Right renal cortex interstitium (tissue), 3 donors: Measurements from ENCODE around the gene TTC3. TPM values are rescaled to one million over a fixed set of nuclear protein-coding genes. Genes with fewer than 3 reads are reported as not detected.
"Not testable (repeated sequence)": the region's sequence is repeated elsewhere in the genome, so short reads cannot be mapped to it uniquely, and the experiment has no call there.

Experiments
- DNase-seq, 3 donors: peaks; one replicate each; pipeline ENCODE4 v3.0.0-alpha.2; 2013; ENCODE audit warnings: low read depth in 3 of 3, low spot score in 2 of 3
- polyA plus RNA-seq, 3 donors: library from polyadenylated mRNA; unstranded; fragments of 120-200 nt; gene quantifications; one replicate each; pipeline ENCODE4 v1.2.1, GENCODE V29; 2013; ENCODE audit not compliant: insufficient read length in 3 of 3

TTC3 gene
- 100 to 1,000 TPM; 158 to 201 (median 173) TPM for polyA plus RNA-seq

GRCh38 chr21:37072988-37073416 lies at the start of gene TTC3, which contains the start of gene PIGP:
Gene TTC3, plus strand, starts transcription at chr21:37073254. Its CDS starts 14,004 bp downstream, at chr21:37087258.
Gene PIGP, minus strand, starts transcription at chr21:37073071. Its CDS starts 556 bp downstream, at chr21:37072515.
- DNase-seq: peak; percentile 81 to 92 (median 91)

GRCh38 chr21:37026499-37026898 lies 46.6 kb upstream of the TTC3 start:
- DNase-seq: no peak

- no peak for DNase-seq
Measured at GRCh38 chr21:37028570-37028969, 44.5 kb upstream of the TTC3 start.

- no peak for DNase-seq
Measured at GRCh38 chr21:37030864-37031263, 42.2 kb upstream of the TTC3 start.

- no peak for DNase-seq
Measured at GRCh38 chr21:37032293-37032692, 40.8 kb upstream of the TTC3 start.

GRCh38 chr21:37032877-37033471 lies 40.1 kb upstream of the TTC3 start:
- no peak for DNase-seq

- not testable (repeated sequence) for DNase-seq
Measured at GRCh38 chr21:37034394-37034793, 38.7 kb upstream of the TTC3 start.

- no peak for DNase-seq
Measured at GRCh38 chr21:37036177-37036576, 36.9 kb upstream of the TTC3 start.

- no peak for DNase-seq
Measured at GRCh38 chr21:37039411-37040075, 33.5 kb upstream of the TTC3 start.

- DNase-seq: no peak
Measured at GRCh38 chr21:37040212-37040611, 32.8 kb upstream of the TTC3 start.

GRCh38 chr21:37041706-37042271 lies 31.3 kb upstream of the TTC3 start:
- DNase-seq: no peak

GRCh38 chr21:37043818-37044217 lies 29.2 kb upstream of the TTC3 start:
- DNase-seq: no peak

- no peak for DNase-seq
Measured at GRCh38 chr21:37044643-37045042, 28.4 kb upstream of the TTC3 start.

- no peak for DNase-seq
Measured at GRCh38 chr21:37045149-37045548, 27.9 kb upstream of the TTC3 start.

GRCh38 chr21:37045556-37045955 lies 27.5 kb upstream of the TTC3 start:
- DNase-seq: no peak

GRCh38 chr21:37047079-37047478 lies 26.0 kb upstream of the TTC3 start:
- DNase-seq: no peak

GRCh38 chr21:37049741-37050140 lies 23.3 kb upstream of the TTC3 start:
- not testable (repeated sequence) for DNase-seq

GRCh38 chr21:37055271-37055855 lies 17.7 kb upstream of the TTC3 start:
- no peak for DNase-seq

- DNase-seq: no peak
Measured at GRCh38 chr21:37057614-37058013, 15.4 kb upstream of the TTC3 start.

GRCh38 chr21:37058261-37058660 lies 14.8 kb upstream of the TTC3 start:
- no peak for DNase-seq

GRCh38 chr21:37059181-37059580 lies 13.9 kb upstream of the TTC3 start:
- DNase-seq: no peak

- peak in 2 of 3 donors; percentile 45 to 47 for DNase-seq
Measured at GRCh38 chr21:37060296-37060695, 12.8 kb upstream of the TTC3 start.
